Measurements from ENCODE around the gene SERPINA9. TPM values are rescaled to one million over a fixed set of nuclear protein-coding genes. Genes with fewer than 3 reads are reported as not detected.
"Not testable (repeated sequence)": the region's sequence is repeated elsewhere in the genome, so short reads cannot be mapped to it uniquely, and the experiment has no call there.

SERPINA9 gene
- total RNA-seq, 1 donor from 2014 or later: not detected

DNA sequence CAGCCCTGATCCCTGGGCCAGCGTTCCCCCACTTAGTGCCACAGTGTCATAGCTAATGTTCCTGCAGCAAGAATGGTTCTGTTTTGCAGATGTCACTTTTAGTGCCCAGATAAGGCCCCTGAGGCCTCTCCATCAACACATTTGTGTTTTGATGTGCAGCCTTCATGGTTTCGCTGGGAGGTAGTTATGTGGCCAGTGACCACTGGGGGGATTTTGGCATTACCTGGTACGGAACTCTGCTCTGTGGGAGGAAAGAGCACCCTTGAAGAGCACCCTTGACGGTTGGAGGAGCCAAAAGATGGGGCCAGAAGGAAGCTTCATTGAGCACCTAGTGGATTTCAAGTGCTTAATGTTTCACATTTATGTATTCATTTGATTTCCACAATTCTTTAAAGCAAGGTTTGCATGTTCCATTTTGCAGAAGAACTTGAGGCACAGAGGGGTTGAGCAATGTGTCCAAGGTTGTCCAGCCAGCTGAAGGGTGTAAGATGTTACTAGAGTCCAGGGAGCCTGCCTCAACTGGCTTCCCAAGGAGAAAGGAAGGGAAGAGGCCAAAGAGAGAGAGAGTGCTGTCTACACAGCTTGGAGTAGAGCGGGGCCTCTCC lies 36.4 kb downstream of the SERPINA9 start:
- no peak for FAIRE-seq
- no peak for DNase-seq (ENCODE audit: low spot score in 2 of 2)

GRCh38 chr14:94428610-94429009 lies 47.4 kb downstream of the SERPINA9 start:
- DNase-seq (ENCODE audit: low spot score in 2 of 2) (no peak), FAIRE-seq (no peak)

- DNase-seq (ENCODE audit: low spot score in 2 of 2): no peak
- FAIRE-seq: no peak
These were observed 48.9 kb downstream of the SERPINA9 start for GRCh38 chr14:94427016-94427613.

DNA sequence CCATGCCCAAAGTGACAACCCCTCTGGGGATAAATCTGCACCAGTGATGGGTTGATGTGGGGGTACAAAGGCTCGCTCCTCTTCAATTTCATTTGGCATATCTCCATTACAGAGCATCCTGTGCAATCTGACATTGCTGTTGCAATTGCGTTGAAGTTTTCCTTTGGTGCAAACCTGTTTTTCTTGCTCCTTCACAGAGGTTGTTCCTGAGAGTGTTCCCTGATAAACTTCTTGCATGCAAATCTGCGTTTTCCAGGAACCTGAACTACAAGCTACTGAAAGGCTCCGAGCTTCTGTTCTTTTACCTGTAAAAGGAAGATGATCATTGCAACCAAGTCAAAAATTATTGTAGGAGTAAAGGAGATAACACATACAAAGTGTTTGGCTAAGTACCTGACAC lies 49.5 kb downstream of the SERPINA9 start:
- FAIRE-seq (no peak), DNase-seq (ENCODE audit: low spot score in 2 of 2) (no peak)

DNA sequence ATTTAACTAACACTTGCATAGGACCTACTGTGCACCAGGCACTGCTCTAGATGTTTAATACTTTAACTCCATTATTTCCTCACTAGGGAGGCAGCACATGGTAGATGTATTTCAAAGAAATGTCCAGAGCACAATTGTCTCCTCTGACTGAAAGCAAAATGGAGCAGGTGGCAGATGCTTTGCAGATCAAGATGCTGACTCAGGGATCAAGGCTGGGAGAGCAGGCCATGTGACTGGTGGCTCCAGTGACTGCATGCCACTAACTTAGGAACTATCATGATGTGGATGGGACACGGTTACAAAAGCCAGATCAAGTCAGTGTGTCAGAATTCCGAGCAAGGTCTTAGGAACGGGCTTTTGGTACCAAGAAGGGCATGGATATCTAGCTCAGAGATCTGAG lies 51.6 kb downstream of the SERPINA9 start:
- FAIRE-seq: no peak

GRCh38 chr14:94423453-94424056 lies 52.4 kb downstream of the SERPINA9 start:
- DNase-seq (ENCODE audit: low spot score in 2 of 2) (peak in 1 of 2 donors; percentile 35), FAIRE-seq (no peak)

More for the DNA sequence above, 51.6 kb downstream of the SERPINA9 start:
- DNase-seq (ENCODE audit: low spot score in 2 of 2): no peak

GRCh38 chr14:94421316-94421715 lies 54.7 kb downstream of the SERPINA9 start:
- FAIRE-seq: no peak
- DNase-seq (ENCODE audit: low spot score in 2 of 2): no peak

DNA sequence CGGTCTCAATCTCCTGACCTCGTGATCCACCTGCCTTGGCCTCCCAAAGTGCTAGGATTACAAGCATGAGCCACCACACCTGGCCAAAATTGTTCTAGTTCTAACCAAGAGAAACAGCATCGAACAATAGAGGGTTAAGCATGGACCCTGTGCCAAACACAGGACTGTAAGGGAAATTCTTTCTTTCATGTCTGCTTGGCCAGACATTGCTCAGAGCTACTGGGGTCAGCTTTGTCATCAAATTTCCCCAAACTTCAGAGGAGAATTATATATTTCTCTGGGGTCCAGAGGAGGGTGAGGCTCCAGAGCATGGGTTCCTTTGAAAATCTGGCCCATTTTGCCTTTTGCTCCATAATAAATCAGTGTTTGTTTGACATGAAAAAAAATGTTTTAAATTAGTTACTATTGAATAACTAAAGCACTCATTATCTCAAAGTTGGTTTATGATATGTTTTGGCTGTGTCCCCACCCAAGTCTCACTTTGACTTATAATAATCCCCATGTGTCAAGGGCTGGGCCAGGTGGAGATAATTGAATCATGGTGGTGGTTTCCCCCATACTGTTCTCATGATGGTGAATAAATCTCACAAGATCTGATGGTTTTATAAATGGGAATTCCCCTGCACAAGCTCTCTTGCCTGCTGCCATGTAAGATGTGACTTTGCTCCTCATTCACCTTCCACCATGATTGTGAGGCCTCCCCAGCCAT lies 58.3 kb downstream of the SERPINA9 start:
- not testable (repeated sequence) for FAIRE-seq; DNase-seq (ENCODE audit: low spot score in 2 of 2)

Other genes with a start within 250 kb of the SERPINA9 start
- not detected for gene SERPINA10, start 182.9 kb downstream of the SERPINA9 start, total RNA-seq
- not detected for gene SERPINA6, start 152.9 kb downstream of the SERPINA9 start, total RNA-seq
- not detected for gene SERPINA2, start 109.5 kb downstream of the SERPINA9 start, total RNA-seq
- gene SERPINA1, start 87.6 kb downstream of the SERPINA9 start, total RNA-seq: 1.6 TPM
- not detected for gene SERPINA11, start 23.4 kb downstream of the SERPINA9 start, total RNA-seq
- gene SERPINA12, start 33.3 kb upstream of the SERPINA9 start, total RNA-seq: not detected
- not detected for gene SERPINA4, start 85.2 kb upstream of the SERPINA9 start, total RNA-seq
- not detected for gene SERPINA5, start 105.2 kb upstream of the SERPINA9 start, total RNA-seq
- gene SERPINA3, start 136.2 kb upstream of the SERPINA9 start, total RNA-seq: not detected